Liver (tissue), 9 donors: ENCODE results near the gene HSD17B7. TPM values are rescaled to one million over a fixed set of nuclear protein-coding genes. Genes with fewer than 3 reads are reported as not detected.

Experiments used
- DNase-seq: peaks from one replicate; pipeline ENCODE4 v3.0.0-alpha.2; 2017; ENCODE audit warnings: low spot score
- H3K27ac ChIP-seq, 2 donors: one replicate each; pipeline ENCODE4 v1.7.0; 2013; ENCODE audit warnings: inconsistent platforms in 2 of 2, low read length in 2 of 2, control low read depth in 1 of 2, low read depth in 1 of 2, mild to moderate bottlenecking in 1 of 2
- H3K27me3 ChIP-seq, 4 donors: one replicate each; pipeline versions ENCODE4 v1.6.1 to v1.7.0; 2013; ENCODE audit warnings: low read length in 3 of 4, inconsistent platforms in 1 of 4, mild to moderate bottlenecking in 1 of 4, moderate library complexity in 1 of 4; ENCODE audit not compliant: control insufficient read depth in 4 of 4, insufficient read depth in 4 of 4
- H3K36me3 ChIP-seq, 4 donors: one replicate each; pipeline versions ENCODE4 v1.6.1 to v1.7.0; 2013; ENCODE audit warnings: low read length in 3 of 4, mild to moderate bottlenecking in 3 of 4, low read depth in 1 of 4, moderate library complexity in 1 of 4; ENCODE audit not compliant: control insufficient read depth in 4 of 4, insufficient read depth in 3 of 4
- H3K4me1 ChIP-seq, 4 donors: one replicate each; pipeline versions ENCODE4 v1.6.1 to v1.7.0; 2013; ENCODE audit warnings: low read length in 3 of 4, mild to moderate bottlenecking in 3 of 4, moderate library complexity in 1 of 4; ENCODE audit not compliant: control insufficient read depth in 4 of 4, insufficient read depth in 4 of 4
- H3K4me3 ChIP-seq, 3 donors: one replicate each; pipeline versions ENCODE4 v1.6.1 to v1.7.0; 2013; ENCODE audit warnings: low read length in 3 of 3, control low read depth in 1 of 3, low read depth in 1 of 3, mild to moderate bottlenecking in 1 of 3
- H3K9ac ChIP-seq, 2 donors: one replicate each; pipeline ENCODE4 v1.7.0; 2013; ENCODE audit warnings: low read length in 2 of 2, mild to moderate bottlenecking in 2 of 2, moderate library complexity in 2 of 2, control low read depth in 1 of 2, low read depth in 1 of 2
- H3K9me3 ChIP-seq, 4 donors: one replicate each; pipeline versions ENCODE4 v1.6.1 to v1.7.0; 2013; ENCODE audit warnings: low read length in 3 of 4; ENCODE audit not compliant: control insufficient read depth in 4 of 4
- ATF3 ChIP-seq: IDR thresholded peaks from 2 replicates; pipeline ENCODE4 v1.6.1; 2016; ENCODE audit warnings: antibody characterized with exemption
- CTCF ChIP-seq: fragments of 150-350 bp; IDR thresholded peaks from 2 replicates; pipeline ENCODE4 v1.5.1; 2017; ENCODE audit warnings: improper control_type of control experiment, low read depth, low read length; ENCODE audit not compliant: missing input control
- EGR1 ChIP-seq, 2 donors: IDR thresholded peaks; 2 replicates each; pipeline ENCODE4 v1.6.1; 2016 to 2018; ENCODE audit warnings: antibody characterized with exemption in 2 of 2, low read depth in 2 of 2
- FOXA2 ChIP-seq: IDR thresholded peaks from 2 replicates; pipeline ENCODE4 v1.6.1; 2016; ENCODE audit warnings: antibody characterized with exemption
- GABPA ChIP-seq, 2 donors: IDR thresholded peaks in 1 of 2; conservative IDR thresholded peaks in 1 of 2; 2 replicates each; pipeline ENCODE4 v1.6.1; 2016; ENCODE audit warnings: antibody characterized with exemption in 2 of 2, mild to moderate bottlenecking in 1 of 2, moderate library complexity in 1 of 2
- HNF4A ChIP-seq, 2 donors: conservative IDR thresholded peaks; 2 replicates each; pipeline ENCODE4 v1.6.1; 2016; ENCODE audit warnings: antibody characterized with exemption in 2 of 2, mild to moderate bottlenecking in 2 of 2
- JUND ChIP-seq, 2 donors: IDR thresholded peaks; 2 replicates each; pipeline ENCODE4 v1.6.1; 2016; ENCODE audit warnings: antibody characterized with exemption in 2 of 2
- MAX ChIP-seq: IDR thresholded peaks from 2 replicates; pipeline ENCODE4 v1.6.1; 2016; ENCODE audit warnings: antibody characterized with exemption
- NR2F2 ChIP-seq: IDR thresholded peaks from 2 replicates; pipeline ENCODE4 v1.6.1; 2016; ENCODE audit warnings: antibody characterized with exemption
- RAD21 ChIP-seq, 2 donors: IDR thresholded peaks; 2 replicates each; pipeline ENCODE4 v1.6.1; 2016; ENCODE audit warnings: antibody characterized with exemption in 2 of 2, mild to moderate bottlenecking in 2 of 2
- REST ChIP-seq: IDR thresholded peaks from 2 replicates; pipeline ENCODE4 v1.6.1; 2016; ENCODE audit warnings: antibody characterized with exemption, mild to moderate bottlenecking
- RXRA ChIP-seq, 2 donors: IDR thresholded peaks; 2 replicates each; pipeline ENCODE4 v1.6.1; 2017 to 2018; ENCODE audit warnings: antibody characterized with exemption in 2 of 2, mild to moderate bottlenecking in 1 of 2
- SP1 ChIP-seq: IDR thresholded peaks from 2 replicates; pipeline ENCODE4 v1.6.1; 2018; ENCODE audit warnings: antibody characterized with exemption, mild to moderate bottlenecking
- TAF1 ChIP-seq: conservative IDR thresholded peaks from 2 replicates; pipeline ENCODE4 v1.6.1; 2016; ENCODE audit warnings: antibody characterized with exemption, mild to moderate bottlenecking
- YY1 ChIP-seq: IDR thresholded peaks from 2 replicates; pipeline ENCODE4 v1.6.1; 2016; ENCODE audit warnings: antibody characterized with exemption, mild to moderate bottlenecking
- ZBTB33 ChIP-seq: IDR thresholded peaks from 2 replicates; pipeline ENCODE4 v1.6.1; 2016; ENCODE audit warnings: antibody characterized with exemption
- WGBS: extraction: QIAGEN DNeasy Blood & Tissue Kit; methylation state at CpG from one replicate; pipeline ENCODE4 v1.1.7; 2013; 5-methylcytosine and 5-hydroxymethylcytosine counted together
- polyA plus RNA-seq, 2 donors: library from polyadenylated mRNA; stranded (reverse) in 1 of 2; unstranded in 1 of 2; fragments of 200-250 nt in 1 of 2; fragments of >200 nt in 1 of 2; fragmentation: Nextera tagmentation in 1 of 2; extraction: Ambion mirVana in 1 of 2; gene quantifications; one replicate each; pipeline versions ENCODE4 v1.2.1 to v1.2.3, GENCODE V29; 2013 to 2015
- total RNA-seq, 2 donors: library from RNA; depleted of rRNA; stranded (reverse); fragments of >200 nt; gene quantifications; one replicate each; pipeline ENCODE4 v1.2.3, GENCODE V29; 2014
- donor health status: healthy.
- donor health status: healthy.
- donor health status: healthy.
- donor health status: healthy.
- donor health status: healthy.

Gene HSD17B7
- total and polyA plus RNA-seq, 4 donors: 22.9 to 115 (median 43.5) TPM

- no peak for TF ChIP-seq MAX
- TF ChIP-seq FOXA2: no peak
- TF ChIP-seq ATF3: no peak
Measured at GRCh38 chr1:162772571-162773154, 17.8 kb upstream of the HSD17B7 start (continued).

- Histone ChIP-seq H3K4me1 (no peaks in the 10 kb centered on the region), H3K9ac (no peak overlapping the region), H3K36me3 (no peaks in the 10 kb centered on the region), H3K27me3 (no peaks in the 10 kb centered on the region), H3K9me3 (no peaks in the 10 kb centered on the region), H3K27ac (no peak overlapping the region), H3K4me3 (no peak overlapping the region)
- TF ChIP-seq NR2F2: no peak
- TF ChIP-seq HNF4A (conservative IDR thresholded peaks at IDR 0.05): no peak
- no peak for TF ChIP-seq EGR1 (IDR thresholded peaks at IDR 0.05; ENCODE audit: low read depth in 2 of 2)
- no peak for TF ChIP-seq SP1
- TF ChIP-seq CTCF: no peak
- no peak for TF ChIP-seq GABPA (IDR thresholded peaks at IDR 0.05 in 1 of 2, conservative IDR thresholded peaks at IDR 0.05 in 1 of 2)
- TF ChIP-seq JUND (IDR thresholded peaks at IDR 0.05): no peak
- TF ChIP-seq ZBTB33: no peak
- TF ChIP-seq RAD21 (IDR thresholded peaks at IDR 0.05): no peak
- DNase-seq: no peak
Measured at GRCh38 chr1:162774007-162774406, 16.5 kb upstream of the HSD17B7 start.

- Histone ChIP-seq H3K4me1 (no peaks in the 10 kb centered on the region), H3K27me3 (no peaks in the 10 kb centered on the region), H3K9ac (no peak overlapping the region), H3K36me3 (no peaks in the 10 kb centered on the region), H3K4me3 (no peak overlapping the region), H3K27ac (no peak overlapping the region), H3K9me3 (no peaks in the 10 kb centered on the region)
- DNase-seq: no peak
- WGBS: 100% methylated on average over 1 of the region's 1 CpG
- no peak for TF ChIP-seq YY1
- TF ChIP-seq SP1: no peak
- no peak for TF ChIP-seq ZBTB33
- TF ChIP-seq ATF3: no peak
- no peak for TF ChIP-seq FOXA2
- no peak for TF ChIP-seq REST
- TF ChIP-seq TAF1: no peak
- no peak for TF ChIP-seq HNF4A (conservative IDR thresholded peaks at IDR 0.05)
- TF ChIP-seq CTCF: no peak
- TF ChIP-seq MAX: no peak
- TF ChIP-seq EGR1 (IDR thresholded peaks at IDR 0.05; ENCODE audit: low read depth in 2 of 2): no peak
- no peak for TF ChIP-seq RAD21 (IDR thresholded peaks at IDR 0.05)
- no peak for TF ChIP-seq RXRA (IDR thresholded peaks at IDR 0.05)
Measured at GRCh38 chr1:162779043-162779442, 11.5 kb upstream of the HSD17B7 start.
